GM19351 (cell line): Measurements from ENCODE around the gene UGT2A1.
A peak's percentile ranks its signal among the peaks of the same experiment; 100 is the strongest.
"Not testable (repeated sequence)": the region's sequence is repeated elsewhere in the genome, so short reads cannot be mapped to it uniquely, and the experiment has no call there.

Experiments used
- ATAC-seq: cut with Tn5 transposase; IDR thresholded peaks from one replicate; pipeline ENCODE4 v1.9.1; 2021; ENCODE audit warnings: mild to moderate bottlenecking, moderate library complexity; ENCODE audit not compliant: unreplicated experiment

UGT2A1 gene

GRCh38 chr4:69653147-69653546 lies at the start of gene UGT2A1:
UGT2A1 (minus strand) TSS chr4:69653247; CDS start chr4:69647644, 5,603 bp downstream.
- ATAC-seq, result no peak

GRCh38 chr4:69702201-69702600 lies 49.2 kb upstream of the UGT2A1 start:
- no peak for ATAC-seq

GRCh38 chr4:69701696-69702095 lies 48.6 kb upstream of the UGT2A1 start:
- no peak for ATAC-seq

- no peak for ATAC-seq
These were observed 44.6 kb upstream of the UGT2A1 start for GRCh38 chr4:69697536-69698242.

GRCh38 chr4:69689599-69689998 lies 36.6 kb upstream of the UGT2A1 start:
- peak; percentile 74 for ATAC-seq

GRCh38 chr4:69684804-69685203 lies 31.8 kb upstream of the UGT2A1 start:
- ATAC-seq, result no peak

GRCh38 chr4:69668680-69669079 lies 15.6 kb upstream of the UGT2A1 start:
- ATAC-seq, result peak; percentile 66

- not testable (repeated sequence) for ATAC-seq
These were observed 11.0 kb upstream of the UGT2A1 start for GRCh38 chr4:69664009-69664408.

GRCh38 chr4:69661130-69661803 lies 8.2 kb upstream of the UGT2A1 start:
- not testable (repeated sequence) for ATAC-seq

- ATAC-seq, result no peak
These were observed 5.1 kb upstream of the UGT2A1 start for GRCh38 chr4:69658133-69658532.

GRCh38 chr4:69656653-69657158 lies 3.7 kb upstream of the UGT2A1 start:
- no peak for ATAC-seq

GRCh38 chr4:69650872-69651271 lies 2.2 kb downstream of the UGT2A1 start:
- no peak for ATAC-seq

- no peak for ATAC-seq
These were observed 3.4 kb downstream of the UGT2A1 start for GRCh38 chr4:69649629-69650028.

GRCh38 chr4:69649207-69649606 lies 3.8 kb downstream of the UGT2A1 start:
- ATAC-seq, result no peak

GRCh38 chr4:69642961-69643360 lies 10.1 kb downstream of the UGT2A1 start:
- ATAC-seq, result no peak

- ATAC-seq, result no peak
These were observed 12.8 kb downstream of the UGT2A1 start for GRCh38 chr4:69640289-69640688.

- no peak for ATAC-seq
These were observed 13.5 kb downstream of the UGT2A1 start, which contains the start of gene UGT2A2 for GRCh38 chr4:69639542-69639941. UGT2A2 (minus strand) TSS chr4:69639642; CDS start chr4:69639640, 2 bp downstream.

GRCh38 chr4:69617083-69617694 lies 35.9 kb downstream of the UGT2A1 start:
- ATAC-seq, result no peak

- ATAC-seq, result no peak
These were observed 42.6 kb downstream of the UGT2A1 start for GRCh38 chr4:69610484-69610883.

GRCh38 chr4:69601065-69601464 lies 52.0 kb downstream of the UGT2A1 start:
- ATAC-seq, result no peak

GRCh38 chr4:69600013-69600412 lies 53.0 kb downstream of the UGT2A1 start:
- no peak for ATAC-seq

- no peak for ATAC-seq
These were observed 58.7 kb downstream of the UGT2A1 start for GRCh38 chr4:69594382-69594781.
